Gastroesophageal sphincter (tissue), 3 donors: ENCODE results near the gene VWA8.

Experiments used
- EP300 ChIP-seq: sonication (generic); formaldehyde crosslinking; IDR thresholded peaks from one replicate; pipeline ENCODE4 v1.6.1; 2017; ENCODE audit warnings: antibody characterized with exemption, mild to moderate bottlenecking
- TF ChIP-seq, protein P1 (sequence below), 4 experiments: fragments of 200-600 bp in 2 of 4; fragments of 450-650 bp in 2 of 4; sonication (generic) in 1 of 4; IDR thresholded peaks; one replicate each; pipeline ENCODE4 v1.5.1; 2017 to 2019; ENCODE audit warnings: antibody characterized with exemption in 4 of 4, mild to moderate bottlenecking in 2 of 4, moderate library complexity in 2 of 4

DNA sequence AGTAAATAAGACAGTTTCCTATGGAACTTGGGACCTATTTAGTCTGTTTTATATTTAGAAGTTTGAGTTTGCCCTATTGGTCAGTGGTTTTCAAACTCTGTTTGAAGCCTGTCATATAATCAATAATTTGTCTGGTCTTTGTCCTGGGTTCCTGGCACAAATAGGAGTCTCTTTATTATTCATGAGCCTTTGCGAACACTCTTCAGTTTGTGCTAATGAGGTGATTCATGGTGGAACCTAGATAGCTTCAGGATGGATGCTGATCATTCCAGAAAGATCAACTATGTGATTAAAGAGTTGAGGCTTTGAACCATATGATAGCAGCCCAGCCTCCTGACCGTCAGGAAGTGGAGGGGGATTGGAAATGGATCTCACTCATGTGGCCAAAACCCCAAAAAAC, 10.0 kb upstream of the VWA8 start:
- TF ChIP-seq EP300 = no peak
- TF ChIP-seq, protein P1, sequence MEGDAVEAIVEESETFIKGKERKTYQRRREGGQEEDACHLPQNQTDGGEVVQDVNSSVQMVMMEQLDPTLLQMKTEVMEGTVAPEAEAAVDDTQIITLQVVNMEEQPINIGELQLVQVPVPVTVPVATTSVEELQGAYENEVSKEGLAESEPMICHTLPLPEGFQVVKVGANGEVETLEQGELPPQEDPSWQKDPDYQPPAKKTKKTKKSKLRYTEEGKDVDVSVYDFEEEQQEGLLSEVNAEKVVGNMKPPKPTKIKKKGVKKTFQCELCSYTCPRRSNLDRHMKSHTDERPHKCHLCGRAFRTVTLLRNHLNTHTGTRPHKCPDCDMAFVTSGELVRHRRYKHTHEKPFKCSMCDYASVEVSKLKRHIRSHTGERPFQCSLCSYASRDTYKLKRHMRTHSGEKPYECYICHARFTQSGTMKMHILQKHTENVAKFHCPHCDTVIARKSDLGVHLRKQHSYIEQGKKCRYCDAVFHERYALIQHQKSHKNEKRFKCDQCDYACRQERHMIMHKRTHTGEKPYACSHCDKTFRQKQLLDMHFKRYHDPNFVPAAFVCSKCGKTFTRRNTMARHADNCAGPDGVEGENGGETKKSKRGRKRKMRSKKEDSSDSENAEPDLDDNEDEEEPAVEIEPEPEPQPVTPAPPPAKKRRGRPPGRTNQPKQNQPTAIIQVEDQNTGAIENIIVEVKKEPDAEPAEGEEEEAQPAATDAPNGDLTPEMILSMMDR (IDR thresholded peaks at IDR 0.05) = no peak
